Measurements from ENCODE around the gene EXOC6B. TPM values are rescaled to one million over a fixed set of nuclear protein-coding genes. Genes with fewer than 3 reads are reported as not detected.

The EXOC6B gene
- total and polyA plus RNA-seq, 3 donors from 2014 or later = 27.7 to 45.2 (median 31.7) TPM

DNA sequence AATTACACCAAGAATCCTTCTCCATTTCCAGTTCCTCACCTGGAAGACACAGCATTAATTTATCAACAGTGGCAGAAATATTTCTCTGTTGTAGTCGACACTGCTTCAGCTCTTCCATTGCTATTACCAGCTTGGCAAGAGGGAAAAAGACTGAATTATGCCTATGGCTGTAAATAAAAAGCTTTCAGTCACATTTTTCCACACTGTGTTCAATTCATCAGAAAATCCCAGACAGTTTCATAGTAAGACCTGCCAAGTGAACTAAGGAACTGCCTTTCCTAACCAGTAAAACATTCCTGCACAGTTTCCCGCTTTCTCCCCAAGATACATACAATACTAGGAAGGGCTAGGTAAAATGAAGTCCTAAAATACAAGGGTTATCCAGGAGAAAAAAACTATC, 94.7 kb downstream of the EXOC6B start:
- H3K4me1 ChIP-seq = no peaks in the 10 kb centered on the region
- no peak overlapping the region for H3K27ac ChIP-seq
- intact Hi-C loops (cut with DNase I; ENCODE audit: low total_unique reads) = no loop called here
- no peaks in the 10 kb centered on the region for H3K36me3 ChIP-seq (ENCODE audit: low read depth, missing control alignments)
- 87 to 88% methylated on average over 2 of the region's 2 CpGs for WGBS, 2 donors
- DNase-seq = no peak
- no peaks in the 10 kb centered on the region for H3K9me3 ChIP-seq
- no peak for TF ChIP-seq POLR2A (IDR thresholded peaks at IDR 0.05)
- TF ChIP-seq, protein P1, sequence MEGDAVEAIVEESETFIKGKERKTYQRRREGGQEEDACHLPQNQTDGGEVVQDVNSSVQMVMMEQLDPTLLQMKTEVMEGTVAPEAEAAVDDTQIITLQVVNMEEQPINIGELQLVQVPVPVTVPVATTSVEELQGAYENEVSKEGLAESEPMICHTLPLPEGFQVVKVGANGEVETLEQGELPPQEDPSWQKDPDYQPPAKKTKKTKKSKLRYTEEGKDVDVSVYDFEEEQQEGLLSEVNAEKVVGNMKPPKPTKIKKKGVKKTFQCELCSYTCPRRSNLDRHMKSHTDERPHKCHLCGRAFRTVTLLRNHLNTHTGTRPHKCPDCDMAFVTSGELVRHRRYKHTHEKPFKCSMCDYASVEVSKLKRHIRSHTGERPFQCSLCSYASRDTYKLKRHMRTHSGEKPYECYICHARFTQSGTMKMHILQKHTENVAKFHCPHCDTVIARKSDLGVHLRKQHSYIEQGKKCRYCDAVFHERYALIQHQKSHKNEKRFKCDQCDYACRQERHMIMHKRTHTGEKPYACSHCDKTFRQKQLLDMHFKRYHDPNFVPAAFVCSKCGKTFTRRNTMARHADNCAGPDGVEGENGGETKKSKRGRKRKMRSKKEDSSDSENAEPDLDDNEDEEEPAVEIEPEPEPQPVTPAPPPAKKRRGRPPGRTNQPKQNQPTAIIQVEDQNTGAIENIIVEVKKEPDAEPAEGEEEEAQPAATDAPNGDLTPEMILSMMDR (IDR thresholded peaks at IDR 0.05) = no peak
- H3K27me3 ChIP-seq = no peaks in the 10 kb centered on the region
- no peak overlapping the region for H3K4me3 ChIP-seq

GRCh38 chr2:72727356-72727755, 98.5 kb downstream of the EXOC6B start:
- intact Hi-C loops (cut with DNase I; ENCODE audit: low total_unique reads) = no loop called here
- H3K27me3 ChIP-seq = no peaks in the 10 kb centered on the region
- H3K4me1 ChIP-seq = no peaks in the 10 kb centered on the region
- no peak overlapping the region for H3K27ac ChIP-seq
- H3K9me3 ChIP-seq = no peaks in the 10 kb centered on the region
- no peak for DNase-seq
- H3K4me3 ChIP-seq = no peak overlapping the region
- TF ChIP-seq, protein P1 (IDR thresholded peaks at IDR 0.05) = no peak
- no peak for TF ChIP-seq POLR2A (IDR thresholded peaks at IDR 0.05)
- WGBS, 2 donors = 91 to 92% methylated on average over 4 of the region's 4 CpGs
- H3K36me3 ChIP-seq (ENCODE audit: low read depth, missing control alignments) = no peaks in the 10 kb centered on the region

- Histone ChIP-seq H3K4me1 (no peaks in the 10 kb centered on the region), H3K9me3 (no peaks in the 10 kb centered on the region), H3K27me3 (no peaks in the 10 kb centered on the region), H3K27ac (no peak overlapping the region), H3K4me3 (no peak overlapping the region), H3K36me3 (ENCODE audit: low read depth, missing control alignments) (no peaks in the 10 kb centered on the region)
- DNase-seq = no peak
- TF ChIP-seq, protein P1 (IDR thresholded peaks at IDR 0.05) = no peak
- TF ChIP-seq POLR2A (IDR thresholded peaks at IDR 0.05) = no peak
- intact Hi-C loops (cut with DNase I; ENCODE audit: low total_unique reads) = no loop called here
- WGBS, 2 donors = 66 to 67% methylated on average over 3 of the region's 3 CpGs
Measured at GRCh38 chr2:72723769-72724370, 102.0 kb downstream of the EXOC6B start.

DNA sequence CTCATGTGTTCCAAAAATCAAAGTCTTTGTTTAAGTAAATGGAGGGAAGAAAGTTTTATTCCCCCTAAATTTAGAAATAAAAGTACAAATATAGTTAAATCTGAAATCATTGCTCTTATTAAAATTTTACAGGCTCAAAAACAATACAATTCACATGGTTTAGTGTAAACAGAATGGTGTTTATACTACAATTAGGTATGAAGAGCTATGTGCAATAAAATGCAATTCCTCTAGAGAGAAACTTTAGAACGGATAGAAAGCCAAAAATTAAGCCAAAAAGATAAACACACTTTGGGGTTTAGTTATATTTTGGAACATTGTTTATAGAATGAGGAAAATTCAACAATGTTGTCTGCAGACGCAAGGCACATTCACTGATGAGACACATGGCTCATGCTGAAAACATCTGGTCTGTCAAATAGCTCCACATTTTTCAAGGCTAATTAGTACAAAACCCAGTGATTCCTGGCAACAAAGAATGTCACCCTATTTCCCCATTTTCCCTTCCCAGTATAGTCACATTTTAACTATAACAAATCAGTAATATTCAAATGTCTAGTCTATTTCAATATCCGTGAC, 103.3 kb downstream of the EXOC6B start:
- 31 to 41% methylated on average over 3 of the region's 3 CpGs for WGBS, 2 donors
- intact Hi-C loops (cut with DNase I; ENCODE audit: low total_unique reads) = no loop called here
- Histone ChIP-seq H3K27ac (no peak overlapping the region), H3K4me1 (no peaks in the 10 kb centered on the region), H3K27me3 (no peaks in the 10 kb centered on the region), H3K36me3 (ENCODE audit: low read depth, missing control alignments) (no peaks in the 10 kb centered on the region), H3K4me3 (no peak overlapping the region), H3K9me3 (no peaks in the 10 kb centered on the region)
- no peak for DNase-seq
- TF ChIP-seq, protein P1 (IDR thresholded peaks at IDR 0.05) = no peak
- TF ChIP-seq POLR2A (IDR thresholded peaks at IDR 0.05) = no peak

- no peaks in the 10 kb centered on the region for H3K36me3 ChIP-seq (ENCODE audit: low read depth, missing control alignments)
- no peak overlapping the region for H3K27ac ChIP-seq
- H3K4me1 ChIP-seq = no peaks in the 10 kb centered on the region
- no peaks in the 10 kb centered on the region for H3K9me3 ChIP-seq
- H3K27me3 ChIP-seq = no peaks in the 10 kb centered on the region
- TF ChIP-seq, protein P1 (IDR thresholded peaks at IDR 0.05) = no peak
- no peak for TF ChIP-seq POLR2A (IDR thresholded peaks at IDR 0.05)
- no peak for DNase-seq
- whole genome bisulfite sequencing, 2 donors = 77% methylated on average over 4 of the region's 4 CpGs
- intact Hi-C loops (cut with DNase I; ENCODE audit: low total_unique reads) = no loop called here
- no peak overlapping the region for H3K4me3 ChIP-seq
Measured at GRCh38 chr2:72719416-72719815, 106.4 kb downstream of the EXOC6B start.
